Ureter (tissue), 1 donor: ENCODE results near the gene IFIT1B. TPM values are rescaled to one million over a fixed set of nuclear protein-coding genes. Genes with fewer than 3 reads are reported as not detected.
"Not testable (repeated sequence)": the region's sequence is repeated elsewhere in the genome, so short reads cannot be mapped to it uniquely, and the experiment has no call there.

Experiments
- DNase-seq: peaks from one replicate; pipeline ENCODE4 v3.0.0-alpha.2; 2020; ENCODE audit warnings: low spot score
- total RNA-seq: library from RNA; stranded (reverse); gene quantifications from one replicate; pipeline ENCODE4 v1.2.4, GENCODE V29; 2023
- donor health status: DM: yes; HTN: yes; CAD: no.

The IFIT1B gene
- total RNA-seq, 1 donor from 2014 or later = not detected

DNA sequence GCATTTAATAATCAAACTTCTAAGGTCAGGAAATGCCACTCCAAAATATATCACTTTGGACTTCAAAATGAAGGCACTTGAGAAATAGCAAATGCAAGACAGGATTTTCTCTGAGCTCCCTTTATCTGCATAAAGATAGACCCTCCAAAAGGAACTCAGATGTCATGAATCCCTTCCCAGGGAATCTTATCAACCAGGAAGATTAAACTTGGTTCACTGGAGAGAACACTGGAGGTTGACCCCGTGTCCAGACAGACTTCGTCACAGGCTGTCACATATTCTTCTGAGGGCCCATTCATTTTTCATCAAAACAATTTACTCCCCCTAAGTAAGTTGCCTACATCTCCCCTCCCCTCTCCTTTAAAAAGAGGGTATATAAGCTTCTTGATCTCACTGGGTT lies 28.9 kb upstream of the IFIT1B start:
- DNase-seq = no peak

DNA sequence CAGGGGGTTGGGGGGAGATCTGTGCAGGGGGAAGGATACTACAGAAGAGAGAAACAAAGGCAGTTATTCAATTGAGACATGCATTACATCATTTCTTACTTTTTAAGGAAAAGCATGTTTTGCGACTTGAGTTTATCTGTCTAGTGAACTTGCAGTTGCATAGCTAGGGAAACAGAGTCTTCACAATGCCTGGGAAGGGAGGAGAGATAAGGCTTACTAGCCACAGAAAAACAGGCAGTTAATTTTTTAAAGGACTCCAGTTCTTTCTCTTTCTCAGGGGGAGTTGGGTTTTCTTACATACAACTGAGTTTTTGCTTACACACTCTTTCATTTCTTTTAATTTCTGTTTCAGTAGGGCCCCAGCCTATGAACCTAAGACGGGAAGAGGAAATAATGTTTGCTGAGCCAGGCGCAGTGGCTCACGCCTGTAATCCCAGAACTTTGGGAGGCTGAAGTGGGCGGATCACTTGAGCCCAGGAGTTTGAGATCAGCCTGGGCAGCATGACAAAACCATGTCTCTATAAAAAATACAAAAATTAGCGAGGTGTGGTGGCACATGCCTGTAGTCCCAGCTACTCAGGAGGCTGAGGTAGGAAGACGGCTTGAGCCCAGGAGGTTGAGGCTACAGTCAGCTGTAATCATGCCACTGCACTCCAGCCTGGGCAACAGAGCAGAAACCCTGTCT lies 27.1 kb upstream of the IFIT1B start:
- DNase-seq = not testable (repeated sequence)

DNA sequence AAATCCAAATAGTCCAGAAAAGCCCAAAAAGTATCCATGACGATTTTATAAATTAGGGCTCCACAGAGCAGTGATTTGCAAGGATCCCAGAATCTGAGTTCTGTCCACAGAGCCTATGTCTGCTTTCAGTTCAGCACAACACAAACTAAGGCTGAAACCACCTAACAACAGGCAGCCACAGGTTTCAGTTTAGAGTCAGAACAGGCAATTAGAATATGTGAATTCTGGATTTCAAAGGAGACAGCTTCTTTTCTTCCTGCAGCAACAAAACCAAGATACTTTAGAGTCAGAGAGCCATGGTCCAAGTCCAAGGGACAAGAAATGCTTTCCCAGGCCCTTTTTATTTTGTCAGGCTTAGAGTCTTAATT lies 26.5 kb upstream of the IFIT1B start:
- DNase-seq = no peak

DNA sequence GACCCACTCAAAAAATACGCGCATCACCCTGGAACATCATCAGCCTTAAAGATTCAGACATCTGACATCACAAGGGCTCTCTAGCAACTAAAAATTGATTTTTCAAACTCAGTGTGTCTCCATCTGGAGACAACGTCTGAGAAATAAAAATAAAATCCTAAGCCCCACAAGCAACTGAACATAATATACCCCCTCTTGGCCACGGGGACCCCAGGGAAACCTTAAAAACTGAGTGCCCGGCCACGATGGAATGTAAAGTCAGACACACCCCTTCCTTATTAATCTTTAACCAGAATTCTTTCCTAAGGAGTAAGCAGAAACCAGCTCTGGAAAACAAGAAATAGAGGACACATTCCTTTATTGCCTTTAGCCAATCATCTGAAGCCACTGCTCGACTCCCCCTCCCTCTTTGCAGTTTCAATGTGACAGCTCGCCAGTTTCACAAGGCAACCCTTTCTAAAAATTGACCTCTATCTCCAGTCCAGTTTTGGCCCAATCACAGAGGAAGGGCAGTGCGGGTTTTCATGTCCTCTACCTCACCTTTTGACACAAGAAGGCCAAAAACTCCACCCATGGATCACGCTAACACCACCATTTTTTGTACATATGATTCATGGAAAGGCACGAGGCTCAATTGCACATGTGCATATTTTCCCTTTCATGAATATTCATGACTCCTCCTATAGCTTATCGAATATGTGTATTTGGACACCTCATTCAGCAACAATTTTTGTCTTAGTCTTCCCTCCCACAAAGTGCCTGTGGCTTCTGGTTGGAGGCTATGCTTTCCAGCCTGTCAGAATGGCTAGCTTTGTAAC lies 25.9 kb upstream of the IFIT1B start:
- DNase-seq = no peak

DNA sequence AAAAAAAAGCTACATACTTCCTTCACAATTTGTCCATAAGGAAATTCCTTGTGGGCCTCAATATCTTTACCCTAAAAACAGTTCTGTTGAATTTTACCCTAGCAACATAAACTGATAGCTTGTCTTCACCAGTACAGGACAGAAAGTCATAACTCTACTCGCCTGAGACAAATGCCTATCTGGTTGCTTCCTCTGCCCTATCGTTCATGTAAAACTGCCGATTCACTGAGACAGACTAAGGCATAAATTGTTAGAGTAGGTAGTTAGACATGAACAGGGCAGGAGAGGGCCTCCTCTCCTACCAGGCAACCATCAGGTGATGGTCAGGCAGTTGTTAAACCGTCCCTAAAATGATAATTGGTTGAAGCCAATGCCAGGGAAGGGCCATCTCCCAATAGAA lies 25.1 kb upstream of the IFIT1B start:
- no peak for DNase-seq

DNA sequence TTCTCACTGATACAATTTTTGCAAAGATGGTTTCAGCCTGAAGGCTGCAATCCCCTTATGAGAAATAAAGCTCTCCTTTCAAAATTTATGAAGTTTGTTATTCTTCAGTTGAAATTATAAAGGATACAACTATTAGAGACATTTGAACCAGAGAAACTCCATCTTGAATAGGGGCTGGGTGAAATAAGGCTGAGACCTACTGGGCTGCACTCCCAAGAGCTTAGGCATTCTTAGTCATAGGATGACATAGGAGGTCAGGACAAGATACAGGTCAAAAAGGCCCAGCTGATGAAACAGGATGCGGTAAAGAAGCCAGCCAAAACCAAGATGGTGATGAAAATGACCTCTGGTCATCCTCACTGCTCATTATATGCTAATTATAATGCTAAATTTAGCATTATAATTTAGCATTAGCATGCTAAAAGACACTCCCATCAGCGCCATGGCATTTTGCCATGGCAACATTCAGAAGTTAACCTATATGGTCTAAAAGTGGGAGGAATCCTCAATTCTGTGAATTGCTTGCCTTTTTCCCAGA lies 22.4 kb upstream of the IFIT1B start:
- DNase-seq = no peak

DNA sequence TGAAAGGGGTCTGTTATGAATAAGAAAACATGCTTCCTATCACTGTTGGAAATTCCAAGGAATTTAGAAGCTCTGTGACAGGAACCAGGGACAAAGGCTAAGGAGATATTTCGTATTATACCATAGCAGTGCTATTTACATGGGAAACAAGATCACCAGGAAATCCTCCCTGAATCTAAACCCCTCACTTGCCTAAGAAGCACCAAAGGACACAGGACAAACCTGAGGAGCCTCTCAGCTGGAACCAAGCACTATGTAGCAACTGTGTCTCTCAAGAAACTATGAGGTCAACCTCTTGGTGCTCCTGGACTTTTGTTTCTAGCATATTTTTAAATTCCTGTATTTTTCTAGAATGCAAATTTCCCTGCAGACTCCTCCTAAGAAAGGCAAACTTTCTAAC lies 20.8 kb upstream of the IFIT1B start:
- DNase-seq = no peak

DNA sequence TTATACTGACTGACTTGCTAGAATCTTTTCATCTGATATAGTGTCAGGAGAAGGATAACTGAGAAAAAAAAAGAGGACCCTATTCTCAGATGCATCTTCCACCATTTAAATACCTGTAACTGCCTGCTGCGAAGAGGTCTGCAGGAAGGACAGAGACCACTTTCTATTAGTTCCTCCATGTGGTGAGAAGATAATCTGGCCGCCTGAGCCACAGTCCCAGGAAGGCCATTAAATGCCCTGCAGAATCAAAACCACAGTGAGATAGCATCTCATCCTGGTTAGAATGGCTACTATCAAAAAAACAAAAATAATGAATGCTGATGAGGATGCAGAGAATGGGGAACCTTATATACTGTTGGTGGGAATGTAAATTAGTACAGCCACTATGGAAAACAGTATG lies 19.9 kb upstream of the IFIT1B start:
- no peak for DNase-seq

DNA sequence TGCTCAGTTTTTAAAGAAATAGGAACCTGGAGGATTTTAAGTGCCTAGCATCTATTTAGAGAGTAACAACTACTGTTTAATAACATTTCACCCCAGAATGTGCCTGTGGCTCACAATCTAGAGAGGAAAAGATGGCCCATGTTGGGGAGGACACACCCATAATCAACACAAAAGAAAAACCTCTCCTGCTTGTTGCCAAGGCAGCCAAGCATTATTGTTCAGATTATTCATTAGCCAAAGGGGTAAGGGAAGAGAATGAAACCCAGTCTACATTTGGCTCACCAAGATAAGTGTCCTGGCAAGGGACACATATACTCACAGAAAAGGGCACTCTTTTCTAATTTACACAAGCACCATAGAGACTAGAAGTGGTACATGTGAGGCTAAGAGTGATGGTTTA lies 17.7 kb upstream of the IFIT1B start:
- DNase-seq = no peak

DNA sequence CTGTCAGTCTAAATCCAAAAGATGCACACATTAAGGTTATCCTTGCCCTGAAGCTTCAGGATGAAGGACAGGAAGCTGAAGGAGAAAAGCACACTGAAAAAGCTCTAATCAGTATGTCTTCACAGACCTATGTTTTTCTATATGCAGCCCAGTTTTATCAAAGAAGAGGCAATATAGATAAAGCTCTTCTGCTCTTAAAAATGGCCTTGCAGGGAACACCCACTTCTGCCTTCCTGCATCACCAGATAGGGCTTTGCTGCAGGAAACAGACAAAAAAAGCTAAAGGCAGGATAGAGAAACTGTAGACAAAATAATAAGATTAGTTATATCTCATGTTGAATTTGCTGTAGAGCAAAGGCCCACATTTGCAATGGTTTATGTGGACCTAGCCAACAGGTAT lies 14.9 kb upstream of the IFIT1B start:
- DNase-seq = no peak

DNA sequence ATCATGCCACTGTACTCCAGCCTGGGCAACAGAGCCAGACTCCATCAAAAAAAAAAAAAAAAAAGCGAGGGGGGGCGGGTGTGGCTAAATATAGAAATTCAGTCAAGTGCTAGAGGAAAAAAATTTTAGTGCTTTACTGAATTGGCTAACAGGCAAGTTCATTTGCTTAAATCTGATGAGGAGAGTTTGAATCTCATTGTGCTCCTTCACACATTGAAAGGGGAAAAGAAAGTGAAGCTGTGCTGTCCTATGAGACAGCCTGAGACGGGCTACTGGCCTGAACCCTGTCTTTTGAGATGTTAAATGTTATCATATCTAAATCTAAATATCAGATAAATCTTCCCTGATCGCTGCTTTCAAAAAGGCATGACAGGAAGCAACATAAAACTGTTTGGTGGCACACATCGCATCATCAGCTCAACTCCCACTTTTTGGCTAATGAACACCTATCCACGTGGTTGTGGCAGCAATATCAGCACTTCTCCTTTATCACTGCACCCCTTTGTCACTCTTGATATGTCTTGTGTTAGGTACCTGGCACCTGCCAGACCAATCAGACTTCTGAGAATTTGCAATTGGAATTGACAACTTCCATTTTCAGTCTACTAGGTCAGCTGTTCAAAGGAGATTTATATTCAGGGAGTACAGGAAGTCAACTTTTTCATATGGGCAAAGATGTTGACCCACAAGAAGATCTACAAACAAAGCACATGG lies 14.0 kb upstream of the IFIT1B start:
- no peak for DNase-seq

DNA sequence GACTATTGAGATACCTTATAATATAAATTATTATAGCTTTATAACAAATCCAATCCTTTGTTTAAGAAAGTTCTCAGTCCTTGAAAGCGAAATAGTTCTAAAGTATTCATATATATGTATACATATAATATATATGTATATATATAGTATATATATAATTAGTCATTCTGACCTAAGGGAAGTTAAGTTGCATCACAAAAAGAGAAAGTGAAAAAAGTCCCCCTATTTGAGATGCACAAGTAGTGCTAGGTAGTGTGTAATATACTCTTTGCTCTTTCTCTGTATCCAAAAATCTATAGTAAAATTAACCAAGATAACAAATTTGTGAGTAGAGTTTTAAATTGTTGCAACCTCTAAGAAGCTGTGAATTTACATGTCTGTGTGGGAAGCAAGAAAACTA lies 13.3 kb upstream of the IFIT1B start:
- DNase-seq = no peak

DNA sequence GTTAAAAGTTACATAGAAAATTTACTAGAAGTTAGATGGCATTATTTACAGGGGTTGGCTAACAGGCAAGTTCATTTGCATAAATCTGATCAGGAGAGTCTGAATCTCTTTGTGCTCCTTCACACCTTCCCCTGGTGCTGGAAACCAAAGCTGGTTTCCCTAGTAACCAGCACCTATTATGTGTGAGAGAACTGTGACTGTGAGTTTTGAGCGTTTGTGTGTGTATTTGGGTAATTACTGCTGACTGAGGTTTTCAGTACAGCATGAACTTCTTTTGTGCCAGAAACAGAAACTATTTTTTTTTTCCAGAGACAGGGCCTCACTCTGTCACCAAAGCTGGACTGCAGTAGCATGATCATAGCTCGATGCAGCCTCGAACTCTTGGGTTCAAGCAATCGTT lies 10.3 kb upstream of the IFIT1B start:
- no peak for DNase-seq

DNA sequence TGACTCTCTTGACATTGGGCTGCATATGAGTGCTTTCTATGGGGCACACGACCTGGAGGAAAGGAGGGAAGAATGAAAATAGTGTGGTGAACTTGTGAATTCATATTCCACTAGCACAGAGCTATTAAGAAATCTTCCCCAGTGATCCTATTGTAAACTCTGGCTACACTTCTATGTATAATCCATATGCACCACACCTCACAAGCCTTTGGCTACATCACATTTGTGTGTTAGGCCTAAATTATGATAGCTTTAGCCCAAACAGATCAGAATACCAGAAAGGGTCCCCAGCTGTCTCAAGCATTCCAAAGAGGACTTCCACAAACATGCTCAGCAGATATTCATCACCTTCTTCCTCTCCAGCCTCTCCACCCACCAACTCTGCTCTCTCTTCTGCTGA lies 9.7 kb upstream of the IFIT1B start:
- DNase-seq = no peak

DNA sequence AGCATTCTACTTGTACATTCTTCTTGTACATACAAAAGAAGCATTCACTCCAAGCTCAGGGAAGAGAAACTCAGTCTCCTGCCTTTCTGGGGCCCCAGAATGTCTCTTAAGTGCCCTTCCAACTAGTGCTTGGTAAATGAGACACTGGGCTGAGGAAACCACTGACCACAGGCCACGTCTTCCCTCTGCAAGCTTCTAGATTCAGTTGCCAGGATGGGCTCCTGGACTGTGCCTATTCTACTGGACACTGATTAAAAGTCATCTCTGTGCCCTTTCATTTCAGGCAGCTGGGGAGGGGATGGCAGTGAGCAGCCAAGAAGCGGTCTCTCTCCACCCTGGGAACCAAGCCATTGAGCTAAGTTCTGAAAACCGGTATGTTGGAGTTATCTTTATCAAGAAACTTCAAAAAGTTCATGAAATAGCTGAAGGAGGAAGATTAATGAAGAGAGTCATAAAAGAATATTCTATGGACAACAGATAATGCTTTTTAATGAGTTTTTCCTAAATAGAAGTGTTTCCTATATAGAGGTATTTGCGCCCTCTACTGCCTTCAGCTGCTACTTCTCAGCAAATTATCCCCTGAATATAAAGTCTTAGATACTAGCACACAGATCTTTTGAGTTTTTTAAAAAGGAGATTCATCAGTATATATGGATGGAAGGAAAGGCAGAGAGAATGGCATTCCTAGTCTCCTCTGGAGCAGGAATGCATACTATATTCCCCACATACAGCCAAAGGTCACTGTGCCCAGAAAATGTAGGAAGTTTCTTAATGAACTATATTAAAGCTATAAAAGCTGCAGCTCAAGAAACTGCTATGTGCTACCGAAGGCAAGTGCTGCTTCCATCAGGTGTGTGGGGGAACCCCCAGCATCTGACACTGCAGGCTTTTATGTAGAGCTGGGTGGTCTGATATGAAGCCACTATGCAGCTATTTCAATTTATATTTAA lies 8.4 kb upstream of the IFIT1B start:
- DNase-seq = no peak

DNA sequence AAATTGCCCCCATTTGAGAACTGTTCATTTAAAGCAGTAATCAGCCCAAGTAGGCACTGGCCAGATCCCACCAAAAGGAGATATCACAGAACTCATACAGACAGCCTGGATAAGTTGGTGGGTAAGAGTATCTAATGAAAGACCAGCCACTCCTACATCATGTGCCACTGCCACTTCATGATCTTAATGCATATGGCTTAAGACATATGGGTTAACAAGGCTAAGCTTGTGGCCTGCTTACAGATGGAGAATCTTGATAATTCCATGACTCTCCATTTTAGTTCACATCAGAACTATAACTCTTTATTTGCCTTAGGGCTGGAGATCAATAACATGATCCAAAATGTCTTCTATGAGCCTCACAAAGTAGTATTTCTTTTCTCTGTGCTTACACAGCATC lies 6.8 kb upstream of the IFIT1B start:
- DNase-seq = no peak

DNA sequence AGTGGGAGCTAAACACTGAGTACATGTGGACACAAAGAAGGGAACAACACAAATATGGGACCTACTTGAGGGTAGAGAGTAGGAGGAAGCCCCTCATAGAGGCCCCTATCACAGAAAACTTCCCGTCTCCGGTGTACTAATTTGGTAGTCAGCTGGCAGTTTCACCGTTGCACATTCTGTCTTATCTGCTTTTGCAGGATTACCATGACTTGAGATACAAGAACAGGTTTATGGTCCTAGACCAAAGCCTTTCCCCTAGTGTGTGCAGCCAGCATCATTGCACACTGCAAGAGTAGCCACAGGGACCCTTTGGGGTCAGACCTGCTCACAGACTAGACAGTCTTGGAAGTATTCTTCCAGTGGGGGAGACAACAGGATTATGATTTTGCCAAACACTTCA lies 5.9 kb upstream of the IFIT1B start:
- DNase-seq = no peak

DNA sequence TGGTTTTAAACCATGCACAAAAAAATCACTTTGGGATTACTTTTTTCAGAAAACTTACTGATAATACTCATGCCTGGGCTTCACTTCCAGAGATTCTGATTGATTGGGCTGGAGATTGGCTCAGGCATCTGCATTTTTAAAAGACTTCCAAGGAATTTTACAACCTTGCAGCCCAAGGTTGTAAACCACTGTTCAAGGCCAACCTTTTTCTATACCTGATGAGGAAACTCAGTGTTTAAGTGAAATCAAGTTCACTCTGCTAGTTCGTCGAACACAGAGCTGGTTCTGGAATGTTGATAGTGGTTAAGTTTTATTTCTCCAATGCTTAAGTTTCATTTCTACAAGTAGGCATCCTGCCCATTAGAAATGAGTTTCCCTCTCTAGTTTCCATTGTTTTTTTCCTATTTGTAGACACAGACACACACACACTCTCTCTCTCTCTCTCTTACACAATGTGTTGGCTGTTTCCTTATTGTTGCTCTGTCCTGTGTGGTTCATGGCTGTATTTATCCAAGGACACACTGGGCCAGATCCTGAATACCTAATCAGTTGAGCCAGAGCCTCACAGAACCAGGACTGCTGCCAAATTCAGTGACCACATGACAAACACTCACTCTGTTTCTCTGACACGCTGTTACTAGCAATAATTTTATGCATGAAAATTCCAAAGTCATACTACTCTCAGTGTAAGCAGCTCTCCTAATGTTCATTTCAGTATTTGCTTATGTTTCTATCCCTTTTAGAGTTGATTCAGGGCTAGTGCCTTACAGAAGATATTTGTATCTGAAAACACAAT lies 3.7 kb upstream of the IFIT1B start:
- peak; percentile 88 for DNase-seq

DNA sequence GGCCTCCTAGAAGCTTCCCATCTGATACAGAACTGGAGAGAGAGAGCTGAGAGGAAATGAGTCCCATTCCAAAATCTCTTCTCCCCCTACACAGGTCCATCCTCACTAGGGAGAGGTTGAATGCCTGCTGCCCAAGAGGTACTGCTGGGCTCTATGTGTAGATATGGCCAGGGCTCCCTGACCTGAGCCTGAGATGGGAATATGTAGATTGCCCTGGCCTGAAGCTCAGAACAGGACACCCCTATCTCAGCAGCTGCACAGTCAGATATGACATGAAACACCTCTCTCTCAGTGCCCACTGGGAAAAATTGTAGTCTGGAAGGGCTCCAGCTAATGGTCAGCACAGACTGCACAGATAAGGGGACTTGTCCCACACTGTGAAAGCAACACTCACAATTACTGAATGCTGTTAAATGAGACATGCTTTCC lies 3.1 kb upstream of the IFIT1B start:
- no peak for DNase-seq

DNA sequence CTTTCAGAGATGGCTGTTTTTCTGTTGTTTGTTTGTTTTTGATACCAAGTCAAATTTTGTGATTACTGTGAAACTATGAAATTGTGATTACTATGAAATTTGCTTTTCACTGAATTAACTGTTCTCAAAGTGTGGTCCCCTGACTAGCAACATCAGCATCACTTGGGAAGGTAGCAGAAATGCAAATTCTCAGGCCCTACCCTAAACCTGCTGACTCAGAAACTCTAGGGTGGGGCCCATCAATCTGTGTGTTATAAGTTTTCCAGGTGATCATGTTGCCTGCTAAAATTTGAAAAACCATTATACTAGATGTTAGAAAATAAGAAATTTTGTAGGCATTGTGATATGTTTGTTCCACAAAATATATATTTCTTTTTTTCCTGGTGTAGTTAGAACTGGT lies 1.2 kb downstream of the IFIT1B start:
- DNase-seq = no peak

DNA sequence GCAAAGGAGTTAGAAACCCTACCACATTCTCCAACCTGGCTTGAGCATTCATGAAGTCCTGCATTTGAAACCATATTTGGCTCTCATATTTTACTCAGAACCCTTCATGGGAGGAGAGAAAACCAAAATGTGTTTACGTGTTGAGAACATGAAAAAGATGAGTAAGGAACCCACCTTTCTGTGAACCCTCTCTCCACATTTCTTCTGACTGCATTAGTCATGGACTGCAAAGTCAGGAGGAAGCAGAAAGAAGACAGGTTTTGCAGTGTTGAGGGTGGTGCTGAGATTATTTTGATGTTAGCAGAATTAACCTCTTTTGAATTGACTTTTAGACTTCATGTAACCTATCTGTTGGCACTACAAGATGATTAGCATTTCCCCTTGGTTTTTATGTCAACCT lies 4.9 kb downstream of the IFIT1B start:
- DNase-seq = no peak
